NCI-H1694 treated with DMSO at 0.1 percent for 48 hours (cell line): ENCODE measurements around the gene OSMR.

Source experiments
- DNase-seq: peaks from one replicate; lab custom pipeline; 2025; lab: John Stamatoyannopoulos, UW

Gene OSMR

GRCh38 chr5:38926121-38926520, 80.3 kb downstream of the OSMR start:
- no peak for DNase-seq

GRCh38 chr5:38927470-38927869, 81.7 kb downstream of the OSMR start:
- DNase-seq = no peak

DNA sequence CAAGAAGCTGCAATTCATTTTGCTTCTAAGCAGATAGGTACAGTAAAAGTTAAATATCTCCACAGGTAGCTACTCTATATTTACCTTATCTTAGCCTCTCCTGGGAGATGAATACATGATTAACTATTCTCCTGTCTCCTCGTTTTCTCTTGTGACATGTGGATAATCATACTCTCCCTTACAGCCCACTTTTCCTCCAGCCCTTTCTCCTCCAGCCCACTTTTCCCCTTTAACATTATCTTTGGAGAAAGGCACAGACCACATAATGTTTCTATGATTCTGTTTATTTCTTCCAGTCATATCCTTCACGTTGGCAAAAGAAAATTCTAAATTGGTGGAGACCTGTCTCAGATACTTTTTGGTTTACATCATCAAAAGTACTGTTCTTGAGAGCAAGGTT, 84.0 kb downstream of the OSMR start:
- no peak for DNase-seq

GRCh38 chr5:38931731-38932130, 85.9 kb downstream of the OSMR start:
- DNase-seq = no peak

DNA sequence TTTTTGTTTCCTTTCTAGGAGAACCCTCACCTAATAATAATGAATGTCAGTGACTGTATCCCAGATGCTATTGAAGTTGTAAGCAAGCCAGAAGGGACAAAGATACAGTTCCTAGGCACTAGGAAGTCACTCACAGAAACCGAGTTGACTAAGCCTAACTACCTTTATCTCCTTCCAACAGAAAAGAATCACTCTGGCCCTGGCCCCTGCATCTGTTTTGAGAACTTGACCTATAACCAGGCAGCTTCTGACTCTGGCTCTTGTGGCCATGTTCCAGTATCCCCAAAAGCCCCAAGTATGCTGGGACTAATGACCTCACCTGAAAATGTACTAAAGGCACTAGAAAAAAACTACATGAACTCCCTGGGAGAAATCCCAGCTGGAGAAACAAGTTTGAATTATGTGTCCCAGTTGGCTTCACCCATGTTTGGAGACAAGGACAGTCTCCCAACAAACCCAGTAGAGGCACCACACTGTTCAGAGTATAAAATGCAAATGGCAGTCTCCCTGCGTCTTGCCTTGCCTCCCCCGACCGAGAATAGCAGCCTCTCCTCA, 87.1 kb downstream of the OSMR start:
- DNase-seq = no peak

DNA sequence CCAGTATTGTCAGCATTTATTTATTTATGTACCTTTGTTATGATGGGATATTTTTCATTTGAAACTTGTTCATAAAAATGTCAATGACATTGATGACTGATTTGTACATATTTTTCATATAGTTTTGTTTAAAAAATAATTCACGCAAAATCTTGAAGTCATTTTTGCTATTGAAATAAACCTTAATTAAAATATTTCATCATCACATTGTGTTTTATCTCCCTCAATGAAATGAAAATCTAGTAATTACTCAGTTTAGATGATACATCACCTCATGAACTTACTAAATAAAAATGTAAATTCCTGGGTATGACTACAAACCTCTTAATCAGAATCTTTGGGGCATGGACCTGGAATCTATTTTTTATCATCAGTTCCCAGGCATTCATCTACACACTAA, 89.6 kb downstream of the OSMR start:
- DNase-seq = no peak

- no peak for DNase-seq
Observed at GRCh38 chr5:38936269-38936668, 90.5 kb downstream of the OSMR start.

GRCh38 chr5:38938424-38938823, 92.6 kb downstream of the OSMR start:
- DNase-seq = no peak

GRCh38 chr5:38938973-38939372, 93.2 kb downstream of the OSMR start:
- no peak for DNase-seq

- no peak for DNase-seq
Observed at GRCh38 chr5:38940230-38940858, 94.5 kb downstream of the OSMR start.

GRCh38 chr5:38941912-38942311, 96.1 kb downstream of the OSMR start:
- no peak for DNase-seq

GRCh38 chr5:38944282-38944681, 98.5 kb downstream of the OSMR start:
- no peak for DNase-seq

- DNase-seq = no peak
Observed at GRCh38 chr5:38948501-38948900, 102.7 kb downstream of the OSMR start.

DNA sequence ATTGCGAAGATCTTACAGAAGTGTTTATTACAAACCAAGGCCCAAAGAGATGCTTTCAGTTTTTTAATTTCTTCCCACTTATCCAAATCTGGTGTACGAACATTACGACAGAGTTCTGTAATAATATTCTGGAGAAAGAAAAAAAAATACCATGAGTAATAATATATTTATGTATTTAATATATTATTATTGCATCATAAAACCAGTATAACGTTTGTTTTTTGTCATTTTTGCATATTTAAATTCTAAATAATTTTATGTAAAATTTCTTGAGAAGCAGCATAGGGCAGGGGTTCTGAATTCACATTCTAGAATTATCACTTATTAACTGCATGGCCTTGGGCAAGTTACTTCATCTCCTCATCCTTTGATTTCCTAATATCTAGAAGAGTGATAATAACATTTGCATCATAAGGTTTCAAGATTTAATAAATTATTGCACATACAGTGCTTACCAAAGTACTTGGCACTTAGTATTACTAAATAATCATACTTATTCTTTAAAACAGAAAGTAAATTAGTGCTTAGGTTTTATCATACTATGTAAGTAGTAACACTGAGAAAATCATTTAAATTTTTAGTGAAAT, 107.7 kb downstream of the OSMR start:
- no peak for DNase-seq

DNA sequence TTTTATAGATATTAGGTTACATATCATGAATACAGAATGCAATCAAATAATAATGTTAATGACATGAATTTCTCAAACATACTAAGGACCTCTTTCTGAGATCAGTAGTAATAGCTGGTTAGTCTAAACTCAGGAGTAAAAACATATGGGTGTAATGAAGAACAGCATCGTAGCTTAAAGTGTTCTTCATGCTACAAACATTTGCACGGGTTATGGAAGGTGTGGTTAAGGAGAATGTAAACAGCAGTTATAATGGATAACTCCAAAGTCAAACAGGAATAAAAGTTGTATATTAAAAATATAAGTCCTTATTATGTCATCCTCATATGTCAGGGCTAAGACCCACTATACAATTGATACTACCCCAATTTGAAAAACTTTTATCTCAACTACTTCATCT, 115.9 kb downstream of the OSMR start:
- no peak for DNase-seq

GRCh38 chr5:38968665-38969064, 122.9 kb downstream of the OSMR start:
- no peak for DNase-seq

DNA sequence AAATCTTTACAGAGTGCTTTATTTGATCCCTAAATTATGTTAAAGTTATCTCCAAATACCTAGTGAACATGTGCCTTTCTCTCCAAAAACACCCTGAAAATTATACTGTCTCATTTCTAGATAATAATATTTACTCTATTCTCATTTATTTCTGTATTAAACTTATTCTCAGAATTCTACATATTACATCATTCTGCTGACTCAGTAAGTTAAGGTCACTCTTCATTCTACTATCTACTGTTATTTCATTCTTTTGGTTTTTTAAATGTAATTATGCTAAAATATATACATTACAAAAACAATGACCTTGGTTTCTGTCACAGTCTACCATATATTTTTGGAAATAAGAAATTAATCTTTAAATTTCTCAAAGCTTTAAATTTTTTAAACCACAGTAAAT, 132.2 kb downstream of the OSMR start:
- no peak for DNase-seq

- DNase-seq = no peak
Observed at GRCh38 chr5:38979535-38979934, 133.7 kb downstream of the OSMR start.
